Coronary artery (tissue), 2 donors: Measurements from ENCODE around the gene TSPAN11.

Experiments
- DNase-seq: peaks from one replicate; pipeline ENCODE4 v3.0.0-alpha.2; 2017; ENCODE audit warnings: low spot score
- H3K27ac ChIP-seq, 2 donors: fragments of 200-600 bp; sonication (generic); one replicate each; pipeline ENCODE4 v1.5.1; 2016 to 2019
- H3K4me3 ChIP-seq: fragments of 200-600 bp; sonication (generic); 2 replicates; pipeline ENCODE4 v1.5.1; 2016; ENCODE audit warnings: mild to moderate bottlenecking, moderate library complexity
- TF ChIP-seq, protein P1 (sequence below): fragments of 200-600 bp; sonication (generic); IDR thresholded peaks from one replicate; pipeline ENCODE4 v1.5.1; 2019; ENCODE audit warnings: antibody characterized with exemption

Gene TSPAN11

DNA sequence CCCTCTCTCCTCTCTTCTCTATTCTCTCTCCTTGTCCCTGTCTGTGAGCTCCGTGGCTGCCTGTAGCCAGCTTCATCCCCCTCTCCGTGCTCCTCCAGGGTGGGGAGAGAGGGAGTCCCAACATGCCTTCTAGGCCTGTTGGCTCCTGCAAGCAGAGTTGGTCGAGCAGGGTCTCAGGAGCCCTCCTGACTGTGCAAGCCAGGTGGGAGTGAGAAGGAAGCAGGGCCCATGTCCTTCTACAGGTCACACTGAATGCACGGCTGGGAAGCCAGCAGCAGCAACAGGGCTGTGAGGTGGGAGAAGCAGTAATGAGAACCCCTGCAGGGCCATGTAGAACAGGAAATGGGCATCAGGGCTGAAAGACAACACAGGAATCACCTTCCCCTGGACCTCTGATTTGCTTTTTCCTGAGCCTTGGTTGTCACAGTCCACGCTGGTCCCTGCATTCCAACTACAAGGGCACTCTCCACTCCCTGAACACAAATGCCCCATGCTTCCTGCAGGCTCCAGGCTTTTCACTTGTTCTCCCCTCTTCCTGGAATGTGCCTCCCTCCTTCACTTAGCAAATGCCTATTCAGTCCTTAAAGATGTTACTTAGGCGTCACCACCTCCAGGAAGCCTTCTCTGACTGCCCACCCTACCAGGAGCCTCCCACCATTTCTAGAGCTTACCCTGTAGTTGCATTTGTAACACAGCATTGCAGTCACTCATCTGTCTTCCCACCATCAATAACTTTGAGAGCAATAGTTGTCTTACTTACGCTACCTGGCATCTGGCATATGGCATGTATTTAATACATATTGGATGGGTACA lies 51.2 kb downstream of the TSPAN11 start:
- no peak for DNase-seq
- TF ChIP-seq, protein P1, sequence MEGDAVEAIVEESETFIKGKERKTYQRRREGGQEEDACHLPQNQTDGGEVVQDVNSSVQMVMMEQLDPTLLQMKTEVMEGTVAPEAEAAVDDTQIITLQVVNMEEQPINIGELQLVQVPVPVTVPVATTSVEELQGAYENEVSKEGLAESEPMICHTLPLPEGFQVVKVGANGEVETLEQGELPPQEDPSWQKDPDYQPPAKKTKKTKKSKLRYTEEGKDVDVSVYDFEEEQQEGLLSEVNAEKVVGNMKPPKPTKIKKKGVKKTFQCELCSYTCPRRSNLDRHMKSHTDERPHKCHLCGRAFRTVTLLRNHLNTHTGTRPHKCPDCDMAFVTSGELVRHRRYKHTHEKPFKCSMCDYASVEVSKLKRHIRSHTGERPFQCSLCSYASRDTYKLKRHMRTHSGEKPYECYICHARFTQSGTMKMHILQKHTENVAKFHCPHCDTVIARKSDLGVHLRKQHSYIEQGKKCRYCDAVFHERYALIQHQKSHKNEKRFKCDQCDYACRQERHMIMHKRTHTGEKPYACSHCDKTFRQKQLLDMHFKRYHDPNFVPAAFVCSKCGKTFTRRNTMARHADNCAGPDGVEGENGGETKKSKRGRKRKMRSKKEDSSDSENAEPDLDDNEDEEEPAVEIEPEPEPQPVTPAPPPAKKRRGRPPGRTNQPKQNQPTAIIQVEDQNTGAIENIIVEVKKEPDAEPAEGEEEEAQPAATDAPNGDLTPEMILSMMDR: no peak
- no peak overlapping the region for H3K27ac ChIP-seq
- no peak overlapping the region for H3K4me3 ChIP-seq

DNA sequence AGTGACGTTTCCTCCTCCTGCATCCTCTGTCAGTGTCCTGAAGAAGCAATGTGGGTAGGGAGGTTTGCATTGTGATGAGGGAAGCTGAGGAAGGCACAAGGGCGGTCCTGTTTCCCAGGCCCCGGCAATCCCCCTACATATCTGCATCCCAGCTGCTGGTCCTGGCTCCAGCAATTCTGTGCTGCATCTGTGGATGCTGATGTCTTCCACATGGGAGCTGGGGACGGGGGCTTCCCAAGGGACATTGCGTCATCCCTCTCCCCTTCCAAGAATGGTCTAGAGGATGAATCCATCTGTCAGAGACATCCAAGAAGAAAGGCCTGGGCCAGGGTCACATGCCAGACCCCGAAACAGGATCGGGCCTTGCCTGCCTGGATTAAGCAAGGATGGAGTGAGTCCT lies 52.1 kb downstream of the TSPAN11 start:
- TF ChIP-seq, protein P1: no peak
- Histone ChIP-seq H3K27ac (no peak overlapping the region), H3K4me3 (no peak overlapping the region)
- DNase-seq: no peak

DNA sequence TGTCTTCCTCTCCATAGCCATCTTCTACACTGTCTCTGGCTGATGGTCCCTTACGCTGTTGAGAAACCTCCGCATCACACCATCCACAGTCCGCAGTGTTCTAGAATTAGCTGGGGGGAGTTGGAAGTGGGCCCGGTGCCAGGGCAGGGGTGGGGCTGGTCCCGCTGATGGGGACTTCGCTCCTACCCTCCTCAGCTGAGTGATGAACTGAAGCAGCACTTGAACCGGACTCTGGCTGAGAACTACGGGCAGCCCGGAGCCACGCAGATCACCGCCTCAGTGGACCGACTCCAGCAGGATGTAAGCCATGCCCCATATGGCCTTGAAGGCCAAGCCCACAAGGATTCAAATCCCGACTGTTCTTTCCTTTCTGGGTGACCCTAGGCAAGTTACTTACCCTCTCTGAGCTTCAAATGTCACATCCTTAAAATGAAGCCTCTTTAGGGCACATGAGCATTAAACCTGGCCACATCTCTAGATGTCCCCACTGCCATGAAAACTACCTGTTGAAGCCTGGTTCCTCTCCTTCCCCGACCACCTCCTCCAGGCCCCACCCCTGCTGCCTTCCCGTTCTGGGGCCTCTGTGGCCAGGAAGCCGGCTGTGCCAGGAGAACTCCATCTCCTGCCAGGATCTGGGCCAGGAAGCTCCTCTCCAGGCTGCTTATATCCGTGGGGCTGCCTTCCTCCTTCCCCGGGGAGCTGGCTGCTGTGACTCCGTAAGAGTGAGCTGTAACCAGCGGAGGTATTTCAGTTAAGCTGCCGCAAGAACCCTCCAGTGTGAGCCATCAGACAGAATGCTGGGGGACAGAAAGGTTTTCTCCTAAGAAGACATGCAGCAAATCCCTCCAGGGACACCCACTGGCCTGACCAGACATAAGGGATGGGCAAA lies 53.1 kb downstream of the TSPAN11 start:
- no peak for DNase-seq
- Histone ChIP-seq H3K4me3 (no peak overlapping the region), H3K27ac (peak overlapping the region in 1 of 2 donors; percentile 28)
- TF ChIP-seq, protein P1: no peak

DNA sequence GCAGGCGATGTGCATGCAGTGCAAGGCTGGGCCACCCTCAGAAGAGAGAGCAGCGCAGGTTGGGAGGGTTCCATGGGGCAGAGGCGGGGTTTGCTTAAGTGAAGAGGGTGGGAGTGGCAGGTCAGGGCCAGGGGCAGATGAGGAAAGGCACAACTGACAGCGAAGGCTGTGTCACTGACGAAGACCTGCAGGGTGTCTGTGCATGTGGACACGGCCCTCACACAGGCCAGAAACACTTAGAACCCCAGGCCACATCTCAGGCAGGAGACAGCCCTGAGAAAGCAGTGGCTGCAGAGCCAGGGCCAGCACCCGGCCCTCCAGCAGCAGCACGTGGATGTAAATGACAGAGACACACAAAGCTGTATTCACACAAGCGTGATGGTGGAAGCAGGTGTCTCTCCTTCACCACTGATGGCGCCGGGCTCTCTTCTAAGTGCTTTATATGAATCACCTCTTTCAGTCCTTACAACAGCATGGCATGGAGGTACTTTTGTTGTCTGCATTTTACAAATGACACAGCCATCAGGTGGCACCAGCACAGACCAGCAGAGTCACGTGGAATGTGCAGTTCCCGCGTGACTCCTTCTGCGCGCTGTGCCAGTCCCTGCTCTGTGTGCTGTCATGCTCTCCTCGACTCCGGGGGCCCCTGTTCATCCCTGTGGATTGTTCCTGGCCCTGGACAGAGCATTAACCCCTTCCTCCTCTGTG lies 54.6 kb downstream of the TSPAN11 start:
- no peak overlapping the region for H3K4me3 ChIP-seq
- TF ChIP-seq, protein P1: no peak
- H3K27ac ChIP-seq: no peak overlapping the region
- no peak for DNase-seq

DNA sequence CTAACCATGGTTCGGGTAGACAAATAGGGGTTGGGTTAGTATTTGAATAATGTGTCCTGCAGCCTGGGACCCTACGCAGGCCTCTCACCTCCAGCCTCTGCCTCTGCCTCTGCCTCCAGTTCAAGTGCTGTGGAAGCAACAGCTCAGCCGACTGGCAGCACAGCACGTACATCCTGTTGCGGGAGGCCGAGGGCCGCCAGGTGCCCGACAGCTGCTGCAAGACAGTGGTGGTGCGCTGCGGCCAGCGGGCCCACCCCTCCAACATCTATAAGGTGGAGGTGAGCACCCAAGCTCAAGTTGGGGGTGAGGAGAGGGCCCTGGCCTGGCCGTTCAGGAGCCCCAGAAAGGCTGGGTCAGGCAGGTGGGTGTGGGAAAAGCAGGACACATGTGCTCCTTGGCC lies 55.9 kb downstream of the TSPAN11 start:
- TF ChIP-seq, protein P1: no peak
- Histone ChIP-seq H3K4me3 (no peak overlapping the region), H3K27ac (no peak overlapping the region)
- DNase-seq: no peak

DNA sequence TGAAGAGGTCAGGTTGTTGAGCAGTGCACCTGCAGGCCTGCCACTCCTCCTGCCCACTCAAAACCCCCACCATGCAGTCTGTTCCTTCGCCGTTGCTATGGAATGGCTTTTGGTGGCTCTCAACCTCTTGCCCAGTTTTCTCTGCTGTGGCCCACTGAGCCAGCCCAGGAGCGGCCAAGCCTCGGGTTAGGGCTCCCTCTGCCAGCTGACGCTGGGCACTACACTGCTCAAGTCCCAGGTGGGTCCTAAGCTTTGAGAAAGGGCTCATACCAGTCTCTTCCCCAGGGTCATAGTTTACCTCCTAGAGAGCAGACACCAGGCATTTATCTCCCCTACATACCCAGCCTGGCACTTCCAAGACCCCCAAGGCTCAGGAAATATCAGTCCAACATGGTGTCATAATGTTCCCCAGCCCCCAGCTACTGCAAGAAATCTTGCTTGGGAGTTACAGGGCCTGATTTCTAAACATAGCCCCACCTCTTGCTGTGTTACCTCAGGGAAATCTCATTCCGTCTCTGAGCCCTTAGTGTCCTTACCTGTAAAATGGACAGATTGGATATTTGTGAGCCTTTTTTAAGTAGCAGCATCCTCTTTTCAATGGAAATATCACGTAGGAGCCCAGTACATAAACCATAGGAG lies 59.4 kb downstream of the TSPAN11 start:
- TF ChIP-seq, protein P1: peak; percentile 17
- no peak overlapping the region for H3K27ac ChIP-seq
- no peak overlapping the region for H3K4me3 ChIP-seq
- DNase-seq: no peak
